ENCODE results near the gene MLST8.

- TF ChIP-seq CTCF (IDR thresholded peaks at IDR 0.05; ENCODE audit: low read depth, low read length) = no peak
- TF ChIP-seq POLR2A (IDR thresholded peaks at IDR 0.05; ENCODE audit: extremely low read depth, insufficient read length) = no peak
- no peak for TF ChIP-seq MAX (IDR thresholded peaks at IDR 0.05; ENCODE audit: low read depth, low read length)
Observed at GRCh38 chr16:2188395-2188794, 16.9 kb upstream of the MLST8 start.

All from NB4 (cell line).